HEK293 (cell line): ENCODE data around the gene ECHDC1.
"Not testable (repeated sequence)": the region's sequence is repeated elsewhere in the genome, so short reads cannot be mapped to it uniquely, and the experiment has no call there.

Source experiments
- CTCF ChIA-PET: fragments of 350-600 bp; formaldehyde crosslinking; extraction: SDS; loops from one replicate; lab custom pipeline; 2021; ENCODE audit warnings: antibody characterized with exemption; lab: Yijun Ruan, JAX
- POLR2A ChIA-PET: fragments of 300-600 bp; formaldehyde crosslinking; extraction: SDS; loops from one replicate; lab custom pipeline; 2020; ENCODE audit warnings: antibody characterized with exemption, inconsistent platforms; lab: Yijun Ruan, JAX
- H3K27ac ChIP-seq: fragments of 200-500 bp; sonication (Bioruptor generic); 2 replicates; pipeline ENCODE4 v1.5.1; 2014; ENCODE audit warnings: low read depth, low read length, control low read depth, inconsistent platforms; ENCODE audit errors: extremely low read depth
- H3K36me3 ChIP-seq, 2 experiments: fragments of 200-500 bp in 1 of 2; sonication (Bioruptor generic) in 1 of 2; 1 replicate in 1 of 2; 2 replicates in 1 of 2; pipeline ENCODE4 v1.5.1; 2014 to 2017; ENCODE audit warnings: inconsistent platforms in 2 of 2, low read length in 2 of 2; ENCODE audit not compliant: control insufficient read depth in 2 of 2, insufficient read depth in 1 of 2
- H3K4me1 ChIP-seq: fragments of 200-500 bp; sonication (Bioruptor generic); 2 replicates; pipeline ENCODE4 v1.5.1; 2014; ENCODE audit warnings: mild to moderate bottlenecking, low read length, inconsistent platforms; ENCODE audit not compliant: control insufficient read depth, insufficient read depth
- H3K4me3 ChIP-seq: 2 replicates; pipeline ENCODE4 v1.5.1; 2011; ENCODE audit warnings: low read depth, mild to moderate bottlenecking, control low read depth, low read length, moderate library complexity
- H3K9me3 ChIP-seq: fragments of 200-500 bp; sonication (Bioruptor generic); 2 replicates; pipeline ENCODE4 v1.5.1; 2014; ENCODE audit warnings: low read depth, low read length, inconsistent platforms; ENCODE audit not compliant: control insufficient read depth, insufficient read depth
- GFI1B ChIP-seq: fragments of 450-650 bp; formaldehyde crosslinking; IDR thresholded peaks from 2 replicates; pipeline ENCODE4 v1.5.1; 2016; ENCODE audit warnings: missing biosample characterization, missing genetic modification characterization
- SCRT1 ChIP-seq: fragments of 450-650 bp; formaldehyde crosslinking; IDR thresholded peaks from 2 replicates; pipeline ENCODE4 v1.5.1; 2016; ENCODE audit warnings: missing biosample characterization, missing genetic modification characterization, borderline replicate concordance
- SP7 ChIP-seq: fragments of 450-650 bp; formaldehyde crosslinking; IDR thresholded peaks from 2 replicates; pipeline ENCODE4 v1.5.1; 2016; ENCODE audit warnings: missing biosample characterization, missing genetic modification characterization
- YY2 ChIP-seq: fragments of 450-650 bp; formaldehyde crosslinking; IDR thresholded peaks from 2 replicates; pipeline ENCODE4 v1.5.1; 2016; ENCODE audit warnings: missing biosample characterization, missing genetic modification characterization
- ZFP3 ChIP-seq: fragments of 450-650 bp; formaldehyde crosslinking; IDR thresholded peaks from 2 replicates; pipeline ENCODE4 v1.5.1; 2016; ENCODE audit warnings: low read depth, missing biosample characterization, missing genetic modification characterization
- ZIC2 ChIP-seq: fragments of 450-650 bp; formaldehyde crosslinking; IDR thresholded peaks from 2 replicates; pipeline ENCODE4 v1.5.1; 2016; ENCODE audit warnings: missing biosample characterization, missing genetic modification characterization
- ZNF148 ChIP-seq: fragments of 450-650 bp; formaldehyde crosslinking; IDR thresholded peaks from 2 replicates; pipeline ENCODE4 v1.5.0; 2017; ENCODE audit warnings: missing biosample characterization, missing genetic modification characterization, borderline replicate concordance
- ZNF202 ChIP-seq: fragments of 450-650 bp; formaldehyde crosslinking; IDR thresholded peaks from 2 replicates; pipeline ENCODE4 v1.5.1; 2016; ENCODE audit warnings: missing biosample characterization, missing genetic modification characterization, borderline replicate concordance
- ZNF211 ChIP-seq: fragments of 450-650 bp; formaldehyde crosslinking; IDR thresholded peaks from 2 replicates; pipeline ENCODE4 v1.5.1; 2016; ENCODE audit warnings: low read depth, missing biosample characterization, missing genetic modification characterization
- ZNF311 ChIP-seq: fragments of 450-650 bp; formaldehyde crosslinking; IDR thresholded peaks from 2 replicates; pipeline ENCODE4 v1.5.1; 2017; ENCODE audit warnings: missing biosample characterization, missing genetic modification characterization, borderline replicate concordance
- ZNF404 ChIP-seq: fragments of 450-650 bp; formaldehyde crosslinking; IDR thresholded peaks from 2 replicates; pipeline ENCODE4 v1.5.1; 2017; ENCODE audit warnings: missing biosample characterization, missing genetic modification characterization
- ZNF549 ChIP-seq: fragments of 450-650 bp; IDR thresholded peaks from 2 replicates; pipeline ENCODE4 v1.5.1; 2018; ENCODE audit warnings: missing biosample characterization, missing genetic modification characterization, mild to moderate bottlenecking, inconsistent platforms, moderate library complexity
- ZNF560 ChIP-seq: fragments of 450-650 bp; formaldehyde crosslinking; IDR thresholded peaks from 2 replicates; pipeline ENCODE4 v1.5.1; 2017; ENCODE audit warnings: missing biosample characterization, missing genetic modification characterization, borderline replicate concordance
- ZNF585B ChIP-seq: fragments of 450-650 bp; formaldehyde crosslinking; IDR thresholded peaks from 2 replicates; pipeline ENCODE4 v1.5.1; 2016; ENCODE audit warnings: missing biosample characterization, missing genetic modification characterization
- ZNF664 ChIP-seq: fragments of 450-650 bp; formaldehyde crosslinking; IDR thresholded peaks from 2 replicates; pipeline ENCODE4 v1.5.1; 2016; ENCODE audit warnings: missing biosample characterization, missing genetic modification characterization
- ZNF670 ChIP-seq: fragments of 450-650 bp; formaldehyde crosslinking; IDR thresholded peaks from 2 replicates; pipeline ENCODE4 v1.5.1; 2016; ENCODE audit warnings: missing biosample characterization, missing genetic modification characterization, low read depth
- TF ChIP-seq, protein P1 (sequence below): fragments of 450-650 bp; formaldehyde crosslinking; IDR thresholded peaks from 2 replicates; pipeline ENCODE4 v1.5.1; 2016; ENCODE audit warnings: missing biosample characterization, missing genetic modification characterization, borderline replicate concordance
- TF ChIP-seq, protein P2 (sequence below): fragments of 450-650 bp; formaldehyde crosslinking; IDR thresholded peaks from 2 replicates; pipeline ENCODE4 v1.5.1; 2016; ENCODE audit warnings: missing biosample characterization, missing genetic modification characterization
- TF ChIP-seq, protein P3 (sequence below): fragments of 450-650 bp; formaldehyde crosslinking; IDR thresholded peaks from 2 replicates; pipeline ENCODE4; 2016; ENCODE audit warnings: missing biosample characterization, missing genetic modification characterization

ECHDC1 gene

DNA sequence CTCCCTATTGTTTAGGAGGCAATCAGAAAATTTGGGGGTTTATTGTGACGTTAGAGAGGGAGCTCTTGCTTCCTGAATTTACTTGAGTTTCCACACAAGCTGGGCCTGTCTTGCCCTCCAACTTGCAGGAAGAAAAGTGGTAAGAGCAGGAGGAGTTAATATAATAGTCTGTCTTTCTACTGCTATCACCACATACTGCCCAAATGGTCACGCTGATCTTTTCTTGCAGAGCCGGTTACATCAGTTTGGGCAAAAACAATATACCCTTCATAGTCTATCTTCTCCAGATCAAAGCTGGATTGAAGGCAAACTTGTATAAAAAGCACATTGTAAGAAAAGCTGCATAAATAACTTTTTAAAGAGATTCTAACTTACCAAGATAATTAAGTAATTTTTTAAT, 46.3 kb upstream of the ECHDC1 start (continued):
- TF ChIP-seq, protein P1, sequence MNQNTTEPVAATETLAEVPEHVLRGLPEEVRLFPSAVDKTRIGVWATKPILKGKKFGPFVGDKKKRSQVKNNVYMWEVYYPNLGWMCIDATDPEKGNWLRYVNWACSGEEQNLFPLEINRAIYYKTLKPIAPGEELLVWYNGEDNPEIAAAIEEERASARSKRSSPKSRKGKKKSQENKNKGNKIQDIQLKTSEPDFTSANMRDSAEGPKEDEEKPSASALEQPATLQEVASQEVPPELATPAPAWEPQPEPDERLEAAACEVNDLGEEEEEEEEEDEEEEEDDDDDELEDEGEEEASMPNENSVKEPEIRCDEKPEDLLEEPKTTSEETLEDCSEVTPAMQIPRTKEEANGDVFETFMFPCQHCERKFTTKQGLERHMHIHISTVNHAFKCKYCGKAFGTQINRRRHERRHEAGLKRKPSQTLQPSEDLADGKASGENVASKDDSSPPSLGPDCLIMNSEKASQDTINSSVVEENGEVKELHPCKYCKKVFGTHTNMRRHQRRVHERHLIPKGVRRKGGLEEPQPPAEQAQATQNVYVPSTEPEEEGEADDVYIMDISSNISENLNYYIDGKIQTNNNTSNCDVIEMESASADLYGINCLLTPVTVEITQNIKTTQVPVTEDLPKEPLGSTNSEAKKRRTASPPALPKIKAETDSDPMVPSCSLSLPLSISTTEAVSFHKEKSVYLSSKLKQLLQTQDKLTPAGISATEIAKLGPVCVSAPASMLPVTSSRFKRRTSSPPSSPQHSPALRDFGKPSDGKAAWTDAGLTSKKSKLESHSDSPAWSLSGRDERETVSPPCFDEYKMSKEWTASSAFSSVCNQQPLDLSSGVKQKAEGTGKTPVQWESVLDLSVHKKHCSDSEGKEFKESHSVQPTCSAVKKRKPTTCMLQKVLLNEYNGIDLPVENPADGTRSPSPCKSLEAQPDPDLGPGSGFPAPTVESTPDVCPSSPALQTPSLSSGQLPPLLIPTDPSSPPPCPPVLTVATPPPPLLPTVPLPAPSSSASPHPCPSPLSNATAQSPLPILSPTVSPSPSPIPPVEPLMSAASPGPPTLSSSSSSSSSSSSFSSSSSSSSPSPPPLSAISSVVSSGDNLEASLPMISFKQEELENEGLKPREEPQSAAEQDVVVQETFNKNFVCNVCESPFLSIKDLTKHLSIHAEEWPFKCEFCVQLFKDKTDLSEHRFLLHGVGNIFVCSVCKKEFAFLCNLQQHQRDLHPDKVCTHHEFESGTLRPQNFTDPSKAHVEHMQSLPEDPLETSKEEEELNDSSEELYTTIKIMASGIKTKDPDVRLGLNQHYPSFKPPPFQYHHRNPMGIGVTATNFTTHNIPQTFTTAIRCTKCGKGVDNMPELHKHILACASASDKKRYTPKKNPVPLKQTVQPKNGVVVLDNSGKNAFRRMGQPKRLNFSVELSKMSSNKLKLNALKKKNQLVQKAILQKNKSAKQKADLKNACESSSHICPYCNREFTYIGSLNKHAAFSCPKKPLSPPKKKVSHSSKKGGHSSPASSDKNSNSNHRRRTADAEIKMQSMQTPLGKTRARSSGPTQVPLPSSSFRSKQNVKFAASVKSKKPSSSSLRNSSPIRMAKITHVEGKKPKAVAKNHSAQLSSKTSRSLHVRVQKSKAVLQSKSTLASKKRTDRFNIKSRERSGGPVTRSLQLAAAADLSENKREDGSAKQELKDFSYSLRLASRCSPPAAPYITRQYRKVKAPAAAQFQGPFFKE, result no peak
- no peak for TF ChIP-seq ZNF211 (tag by site-specific recombination)
- no peak for TF ChIP-seq ZNF670 (tag by site-specific recombination)
- no peak for TF ChIP-seq ZFP3 (tag by site-specific recombination)
- TF ChIP-seq ZNF560 (tag by site-specific recombination), result no peak
- TF ChIP-seq ZNF404 (tag by site-specific recombination), result no peak

- CTCF ChIA-PET, result interaction anchor here (0.6 kb wide), 1 partner anchor 26 kb away, joined by 4 read pairs; no protein-coding TSS in a partner anchor
- no peaks in the 10 kb centered on the region for H3K4me1 ChIP-seq
- POLR2A ChIA-PET, result no interaction called here
- no peak overlapping the region for H3K27ac ChIP-seq
- no peak overlapping the region for H3K4me3 ChIP-seq
- no peak for TF ChIP-seq ZNF311 (tag by site-specific recombination)
- no peak for TF ChIP-seq ZNF585B (tag by site-specific recombination)
- TF ChIP-seq GFI1B, result no peak
- no peak for TF ChIP-seq ZNF664 (tag by site-specific recombination)
- no peak for TF ChIP-seq SP7 (tag by site-specific recombination)
- no peak for TF ChIP-seq SCRT1
- no peak for TF ChIP-seq ZNF202 (tag by site-specific recombination)
- TF ChIP-seq, all 188 proteins: peak for 0
- Histone ChIP-seq H3K9me3 (no peaks in the 10 kb centered on the region), H3K36me3 (no peaks in the 10 kb centered on the region)
Measured at GRCh38 chr6:127385668-127386430, 42.4 kb upstream of the ECHDC1 start.

DNA sequence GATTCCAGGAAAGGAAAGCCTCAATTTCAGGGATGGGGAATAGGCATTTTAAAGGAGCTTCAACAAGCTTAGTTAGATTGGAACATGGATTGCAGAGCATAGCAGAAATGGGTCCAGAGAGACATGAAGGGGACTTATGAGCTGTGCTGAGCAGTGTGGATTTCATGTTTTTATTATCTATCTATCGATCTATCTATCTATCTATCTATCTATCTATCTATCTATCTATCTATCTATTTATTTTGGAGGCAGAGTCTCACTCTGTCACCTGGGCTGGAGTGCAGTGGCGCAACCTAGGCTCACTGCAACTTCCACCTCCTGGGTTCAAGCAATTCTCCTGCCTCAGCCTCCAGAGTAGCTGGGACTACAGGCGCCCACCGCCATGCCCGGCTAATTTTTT, 41.4 kb upstream of the ECHDC1 start:
- H3K27ac ChIP-seq, H3K9me3 ChIP-seq, H3K4me3 ChIP-seq, POLR2A ChIA-PET, H3K4me1 ChIP-seq, H3K36me3 ChIP-seq: not testable (repeated sequence)
- CTCF ChIA-PET, result interaction anchor here (0.7 to 1.6 kb wide), 2 partner anchors 8 to 18 kb away, joined by 3 to 4 read pairs; no protein-coding TSS in a partner anchor

DNA sequence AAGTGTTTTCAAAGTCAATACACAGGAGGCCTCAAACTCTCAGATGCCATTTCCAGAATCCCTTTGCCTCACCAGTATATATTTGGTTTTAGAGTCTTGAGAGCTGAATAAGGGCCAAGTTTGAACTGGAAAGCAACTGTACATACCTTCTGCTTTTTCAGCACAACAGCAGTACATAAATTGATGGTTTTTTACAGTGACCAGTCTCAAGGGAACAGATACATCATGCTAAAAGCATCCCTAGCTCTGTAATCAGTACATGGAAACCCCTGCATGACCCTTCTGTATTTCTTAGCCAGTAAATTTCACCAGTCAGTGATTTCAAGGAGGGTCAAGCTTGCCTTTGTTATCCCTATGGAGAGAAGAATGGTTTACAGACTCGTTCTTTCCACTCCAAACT, 40.6 kb upstream of the ECHDC1 start:
- Histone ChIP-seq H3K27ac (no peak overlapping the region), H3K36me3 (no peaks in the 10 kb centered on the region), H3K4me1 (no peaks in the 10 kb centered on the region), H3K4me3 (no peak overlapping the region), H3K9me3 (no peaks in the 10 kb centered on the region)
- CTCF ChIA-PET, result interaction anchor here (0.6 to 1.6 kb wide), 4 partner anchors 9 to 1477 kb away, joined by 3 to 5 read pairs (median 4); no protein-coding TSS in a partner anchor
- POLR2A ChIA-PET, result no interaction called here
- TF ChIP-seq YY2 (tag by site-specific recombination) (no peak), ZIC2 (tag by site-specific recombination) (no peak), ZNF148 (tag by site-specific recombination) (no peak), ZNF549 (tag by site-specific recombination) (no peak)
- TF ChIP-seq, protein P2, sequence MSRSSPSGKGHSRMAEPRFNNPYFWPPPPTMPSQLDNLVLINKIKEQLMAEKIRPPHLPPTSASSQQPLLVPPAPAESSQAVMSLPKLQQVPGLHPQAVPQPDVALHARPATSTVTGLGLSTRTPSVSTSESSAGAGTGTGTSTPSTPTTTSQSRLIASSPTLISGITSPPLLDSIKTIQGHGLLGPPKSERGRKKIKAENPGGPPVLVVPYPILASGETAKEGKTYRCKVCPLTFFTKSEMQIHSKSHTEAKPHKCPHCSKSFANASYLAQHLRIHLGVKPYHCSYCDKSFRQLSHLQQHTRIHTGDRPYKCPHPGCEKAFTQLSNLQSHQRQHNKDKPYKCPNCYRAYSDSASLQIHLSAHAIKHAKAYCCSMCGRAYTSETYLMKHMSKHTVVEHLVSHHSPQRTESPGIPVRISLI, result no peak
- TF ChIP-seq, protein P3, sequence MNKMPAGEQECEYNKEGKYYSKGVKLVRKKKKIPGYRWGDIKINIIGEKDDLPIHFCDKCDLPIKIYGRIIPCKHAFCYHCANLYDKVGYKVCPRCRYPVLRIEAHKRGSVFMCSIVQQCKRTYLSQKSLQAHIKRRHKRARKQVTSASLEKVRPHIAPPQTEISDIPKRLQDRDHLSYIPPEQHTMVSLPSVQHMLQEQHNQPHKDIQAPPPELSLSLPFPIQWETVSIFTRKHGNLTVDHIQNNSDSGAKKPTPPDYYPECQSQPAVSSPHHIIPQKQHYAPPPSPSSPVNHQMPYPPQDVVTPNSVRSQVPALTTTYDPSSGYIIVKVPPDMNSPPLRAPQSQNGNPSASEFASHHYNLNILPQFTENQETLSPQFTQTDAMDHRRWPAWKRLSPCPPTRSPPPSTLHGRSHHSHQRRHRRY (tag by site-specific recombination), result no peak
